Smooth muscle cell (in vitro differentiated cells): Measurements from ENCODE around the gene MEG3. TPM values are rescaled to one million over a fixed set of nuclear protein-coding genes. Genes with fewer than 3 reads are reported as not detected.

ENCODE experiments used
- DNase-seq: peaks from one replicate; lab custom pipeline; 2025; ENCODE audit not compliant: unreplicated experiment; lab: John Stamatoyannopoulos, UW
- H2AFZ ChIP-seq: fragments of 200-600 bp; sonication (generic); 2 replicates; pipeline ENCODE4 v1.6.0; 2016; ENCODE audit warnings: antibody characterized with exemption, low read depth, mild to moderate bottlenecking
- H3F3A ChIP-seq: fragments of 200-600 bp; sonication (generic); 2 replicates; pipeline ENCODE4 v1.6.0; 2017; ENCODE audit warnings: antibody characterized with exemption, low read depth
- H3K27ac ChIP-seq: fragments of 200-600 bp; sonication (generic); 2 replicates; pipeline ENCODE4 v1.5.1; 2016; ENCODE audit warnings: low read depth, mild to moderate bottlenecking
- H3K27me3 ChIP-seq: fragments of 200-600 bp; sonication (generic); 2 replicates; pipeline ENCODE4 v1.6.1; 2016; ENCODE audit warnings: low read depth, mild to moderate bottlenecking
- H3K36me3 ChIP-seq: fragments of 200-600 bp; sonication (generic); 2 replicates; pipeline ENCODE4 v1.5.1; 2016; ENCODE audit warnings: low read depth
- H3K4me1 ChIP-seq: fragments of 200-600 bp; sonication (generic); 2 replicates; pipeline ENCODE4 v1.5.1; 2016; ENCODE audit warnings: low read depth
- H3K4me2 ChIP-seq: fragments of 200-600 bp; sonication (generic); 2 replicates; pipeline ENCODE4 v1.6.0; 2016; ENCODE audit warnings: mild to moderate bottlenecking
- H3K4me3 ChIP-seq: fragments of 200-600 bp; sonication (generic); 2 replicates; pipeline ENCODE4 v1.5.1; 2016; ENCODE audit warnings: mild to moderate bottlenecking
- H3K79me2 ChIP-seq: fragments of 200-600 bp; sonication (generic); 2 replicates; pipeline ENCODE4 v1.6.0; 2016; ENCODE audit warnings: low read depth, mild to moderate bottlenecking
- H3K9ac ChIP-seq: fragments of 200-600 bp; sonication (generic); 2 replicates; pipeline ENCODE4 v1.6.0; 2016; ENCODE audit warnings: low read depth
- H3K9me3 ChIP-seq: fragments of 200-600 bp; sonication (generic); replicated peaks from 2 replicates; pipeline ENCODE4 v1.5.1; 2016; ENCODE audit warnings: low read depth
- H4K20me1 ChIP-seq: fragments of 200-600 bp; sonication (generic); 2 replicates; pipeline ENCODE4 v1.6.0; 2016; ENCODE audit warnings: low read depth
- WGBS: methylation state at CpG from one replicate; pipeline ENCODE4 v1.1.7; 2016; ENCODE audit warnings: low lambda C conversion rate; 5-methylcytosine and 5-hydroxymethylcytosine counted together
- polyA plus RNA-seq: library from polyadenylated mRNA; unstranded; fragments of >200 nt; fragmentation: Nextera tagmentation; extraction: Ambion mirVana; gene quantifications from 2 replicates; pipeline ENCODE4 v1.2.1, GENCODE V29; 2016
- total RNA-seq: library from RNA; depleted of rRNA; stranded (reverse); fragments of >200 nt; gene quantifications from 2 replicates; pipeline ENCODE4 v1.2.3, GENCODE V29; 2014
- TF ChIP-seq, protein P1 (sequence below): fragments of 200-600 bp; sonication (generic); IDR thresholded peaks from 2 replicates; pipeline ENCODE4 v1.5.1; 2017; ENCODE audit warnings: borderline replicate concordance, mild to moderate bottlenecking, antibody characterized with exemption; ENCODE audit not compliant: insufficient read depth, poor library complexity, severe bottlenecking

The MEG3 gene
- total and polyA plus RNA-seq, 2 experiments from 2014 or later: not detected

DNA sequence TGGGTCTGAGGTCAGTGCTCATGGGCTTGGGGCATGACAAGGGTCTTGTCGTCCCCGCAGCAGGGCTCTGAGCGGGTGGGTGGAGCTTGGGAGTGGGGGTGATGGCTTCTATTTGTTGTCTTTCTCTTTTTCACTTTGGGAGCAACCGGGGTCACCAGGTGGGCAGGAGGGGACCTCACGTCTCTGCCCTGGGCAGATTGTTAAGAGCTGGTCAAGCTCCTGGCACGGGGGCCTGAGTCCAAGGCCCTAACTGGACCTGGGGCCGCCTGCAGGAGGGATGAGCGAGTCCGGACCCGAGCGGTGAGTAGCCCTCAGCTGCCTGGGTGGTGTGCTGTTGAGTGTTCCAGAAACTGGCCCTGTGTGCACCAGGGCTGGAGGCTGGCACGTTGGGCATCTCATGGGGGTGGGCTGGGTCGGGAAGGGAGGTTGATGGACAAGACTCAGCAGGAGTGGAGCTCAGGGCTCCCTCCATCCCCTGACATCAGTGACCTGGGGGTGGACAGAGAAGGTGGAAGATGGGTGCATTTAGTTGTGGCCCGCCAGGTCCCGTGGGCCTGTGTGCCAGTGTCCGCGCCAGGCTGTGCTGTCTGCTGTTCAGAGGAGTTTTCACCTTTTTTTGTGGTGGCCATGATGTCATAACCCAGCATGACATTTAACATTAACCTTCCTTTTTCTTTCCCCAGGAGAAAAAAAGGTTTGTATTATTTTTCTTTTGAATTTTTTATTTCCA, 50.1 kb downstream of the MEG3 start:
- no peak overlapping the region for H2AFZ ChIP-seq
- TF ChIP-seq, protein P1, sequence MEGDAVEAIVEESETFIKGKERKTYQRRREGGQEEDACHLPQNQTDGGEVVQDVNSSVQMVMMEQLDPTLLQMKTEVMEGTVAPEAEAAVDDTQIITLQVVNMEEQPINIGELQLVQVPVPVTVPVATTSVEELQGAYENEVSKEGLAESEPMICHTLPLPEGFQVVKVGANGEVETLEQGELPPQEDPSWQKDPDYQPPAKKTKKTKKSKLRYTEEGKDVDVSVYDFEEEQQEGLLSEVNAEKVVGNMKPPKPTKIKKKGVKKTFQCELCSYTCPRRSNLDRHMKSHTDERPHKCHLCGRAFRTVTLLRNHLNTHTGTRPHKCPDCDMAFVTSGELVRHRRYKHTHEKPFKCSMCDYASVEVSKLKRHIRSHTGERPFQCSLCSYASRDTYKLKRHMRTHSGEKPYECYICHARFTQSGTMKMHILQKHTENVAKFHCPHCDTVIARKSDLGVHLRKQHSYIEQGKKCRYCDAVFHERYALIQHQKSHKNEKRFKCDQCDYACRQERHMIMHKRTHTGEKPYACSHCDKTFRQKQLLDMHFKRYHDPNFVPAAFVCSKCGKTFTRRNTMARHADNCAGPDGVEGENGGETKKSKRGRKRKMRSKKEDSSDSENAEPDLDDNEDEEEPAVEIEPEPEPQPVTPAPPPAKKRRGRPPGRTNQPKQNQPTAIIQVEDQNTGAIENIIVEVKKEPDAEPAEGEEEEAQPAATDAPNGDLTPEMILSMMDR: no peak
- DNase-seq: no peak
- no peak overlapping the region for H3K4me2 ChIP-seq
- no peak overlapping the region for H3K9ac ChIP-seq
- WGBS: 90% methylated on average over 14 of the region's 17 CpGs
- H3K27ac ChIP-seq: no peak overlapping the region
- H3K4me1 ChIP-seq: no peaks in the 10 kb centered on the region
- no peaks in the 10 kb centered on the region for H3F3A ChIP-seq
- no peaks in the 10 kb centered on the region for H3K27me3 ChIP-seq
- H3K9me3 ChIP-seq: no peaks in the 10 kb centered on the region
- H3K79me2 ChIP-seq: no peaks in the 10 kb centered on the region
- no peaks in the 10 kb centered on the region for H3K36me3 ChIP-seq
- no peaks in the 10 kb centered on the region for H4K20me1 ChIP-seq
- H3K4me3 ChIP-seq: no peak overlapping the region

DNA sequence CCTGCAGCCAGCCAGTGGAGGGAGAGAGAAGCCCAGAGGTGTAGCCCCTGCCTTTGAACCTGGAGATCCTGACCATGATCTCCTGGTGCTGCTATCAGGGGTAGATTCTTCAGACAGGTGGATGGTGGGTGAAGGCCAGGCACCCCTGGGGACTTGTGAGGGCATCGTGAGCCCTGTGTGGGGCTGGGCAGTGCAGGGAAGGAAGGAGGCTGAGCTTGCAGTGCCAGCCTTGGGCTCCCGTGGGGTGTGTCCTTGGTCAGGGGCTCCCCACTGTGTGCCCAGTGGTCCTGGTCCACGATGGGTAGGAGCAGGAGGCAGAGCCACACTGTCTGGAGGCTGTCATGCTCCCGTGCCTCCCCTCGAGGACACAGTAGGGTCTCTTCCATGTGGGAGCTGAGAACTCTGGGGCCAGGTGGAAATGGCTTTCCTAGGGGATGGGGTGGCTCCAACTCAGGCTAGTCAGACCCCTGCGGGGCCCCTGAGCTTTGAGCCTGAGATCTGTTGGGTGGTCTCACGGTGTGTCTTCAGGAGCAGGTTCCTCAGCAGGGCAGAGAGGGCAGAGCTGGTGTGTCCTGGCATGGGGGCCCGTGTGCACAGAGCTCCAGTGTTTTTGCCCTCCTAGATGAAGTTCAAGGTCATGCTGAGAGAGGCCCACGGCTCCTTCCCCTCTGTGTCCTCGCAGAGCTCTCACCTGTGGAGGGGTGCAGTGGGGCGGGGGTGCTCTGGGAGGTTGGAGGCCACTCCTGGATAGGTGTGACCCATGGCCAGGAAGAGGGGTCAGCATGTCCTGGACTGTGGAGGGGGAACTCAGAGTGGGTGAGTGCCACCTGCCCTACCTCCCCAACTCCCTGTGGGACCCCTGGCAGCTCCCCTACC, 52.6 kb downstream of the MEG3 start:
- Histone ChIP-seq H3K27ac (no peak overlapping the region), H3F3A (no peaks in the 10 kb centered on the region), H3K9ac (no peak overlapping the region), H3K9me3 (no peaks in the 10 kb centered on the region), H2AFZ (no peak overlapping the region), H3K4me1 (no peaks in the 10 kb centered on the region), H3K27me3 (no peaks in the 10 kb centered on the region), H3K4me2 (no peak overlapping the region), H3K36me3 (no peaks in the 10 kb centered on the region), H3K79me2 (no peaks in the 10 kb centered on the region), H3K4me3 (no peak overlapping the region), H4K20me1 (no peaks in the 10 kb centered on the region)
- TF ChIP-seq, protein P1: no peak
- DNase-seq: no peak
- 90% methylated on average over 11 of the region's 11 CpGs for WGBS

DNA sequence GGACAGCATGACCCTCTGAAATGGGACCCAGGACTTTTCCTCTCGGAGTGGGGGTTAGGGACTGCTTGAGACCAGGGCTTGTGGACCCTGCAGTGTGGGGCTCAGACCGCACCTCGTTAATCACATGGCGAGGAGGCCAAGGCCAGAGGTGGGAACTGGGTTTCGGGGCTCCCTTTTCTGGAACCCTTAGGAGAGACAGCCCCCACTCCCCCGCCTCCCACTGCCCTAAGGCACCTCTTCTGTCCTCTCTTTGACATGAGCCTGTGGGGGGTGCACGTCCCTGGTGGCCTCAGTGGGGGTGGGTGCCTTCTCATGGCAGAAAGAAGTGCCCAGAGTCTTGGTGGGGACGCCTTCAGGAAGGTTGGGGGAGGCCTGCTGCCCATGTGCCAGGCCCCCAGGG, 53.3 kb downstream of the MEG3 start:
- WGBS: 96% methylated on average over 8 of the region's 8 CpGs
- Histone ChIP-seq H3K27ac (no peak overlapping the region), H3K9ac (no peak overlapping the region), H3K4me3 (no peak overlapping the region), H4K20me1 (no peaks in the 10 kb centered on the region), H3K4me1 (no peaks in the 10 kb centered on the region), H3K9me3 (no peaks in the 10 kb centered on the region), H3K36me3 (no peaks in the 10 kb centered on the region), H3F3A (no peaks in the 10 kb centered on the region), H3K27me3 (no peaks in the 10 kb centered on the region), H3K79me2 (no peaks in the 10 kb centered on the region), H2AFZ (no peak overlapping the region), H3K4me2 (no peak overlapping the region)
- TF ChIP-seq, protein P1: no peak
- DNase-seq: no peak
